Kidney tubule cell (primary cell): ENCODE data around the gene HEMK1.

Experiments used
- DNase-seq: peaks from one replicate; pipeline ENCODE4 v3.0.0-alpha.2; 2018; ENCODE audit warnings: low spot score

HEMK1 gene

DNA sequence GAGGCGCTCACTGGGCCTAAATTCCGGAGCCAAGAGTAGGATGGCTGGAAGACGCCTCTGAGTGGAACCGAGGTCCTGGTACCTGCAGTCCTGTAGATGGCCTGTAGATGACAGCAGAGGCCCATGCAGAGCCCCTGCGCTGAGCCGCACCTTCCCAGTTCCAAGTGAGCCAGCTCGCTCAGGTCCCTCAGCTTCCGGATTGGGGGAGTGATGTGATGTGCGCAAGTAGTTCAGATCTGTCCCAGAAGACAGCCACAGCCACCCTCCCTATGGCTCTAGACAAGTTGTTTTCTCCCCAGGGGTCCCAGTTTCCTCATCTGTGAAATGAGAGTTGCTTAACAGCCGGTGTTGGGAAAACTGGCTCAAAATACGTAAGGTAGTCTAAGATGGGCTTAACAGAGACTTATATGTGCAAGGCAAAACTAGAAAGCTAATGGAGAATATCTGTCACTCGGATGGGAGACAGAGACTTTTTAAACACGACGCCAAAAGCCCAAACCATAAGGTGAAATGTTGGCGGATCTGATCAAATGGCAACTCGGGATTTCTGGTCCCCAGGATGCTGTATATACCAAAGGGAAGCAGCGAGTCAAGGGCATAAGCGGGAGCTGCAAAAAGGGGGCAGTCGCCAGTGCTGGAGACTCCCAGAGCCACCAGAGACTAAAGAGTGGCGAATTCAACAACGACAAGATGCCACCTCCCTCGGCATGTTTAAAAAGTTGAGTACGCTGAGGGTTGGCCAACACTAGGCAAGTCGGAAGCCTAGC, 46.9 kb downstream of the HEMK1 start:
- peak; percentile 89 for DNase-seq

GRCh38 chr3:50616770-50617095, 47.4 kb downstream of the HEMK1 start:
- DNase-seq = peak; percentile 92

DNA sequence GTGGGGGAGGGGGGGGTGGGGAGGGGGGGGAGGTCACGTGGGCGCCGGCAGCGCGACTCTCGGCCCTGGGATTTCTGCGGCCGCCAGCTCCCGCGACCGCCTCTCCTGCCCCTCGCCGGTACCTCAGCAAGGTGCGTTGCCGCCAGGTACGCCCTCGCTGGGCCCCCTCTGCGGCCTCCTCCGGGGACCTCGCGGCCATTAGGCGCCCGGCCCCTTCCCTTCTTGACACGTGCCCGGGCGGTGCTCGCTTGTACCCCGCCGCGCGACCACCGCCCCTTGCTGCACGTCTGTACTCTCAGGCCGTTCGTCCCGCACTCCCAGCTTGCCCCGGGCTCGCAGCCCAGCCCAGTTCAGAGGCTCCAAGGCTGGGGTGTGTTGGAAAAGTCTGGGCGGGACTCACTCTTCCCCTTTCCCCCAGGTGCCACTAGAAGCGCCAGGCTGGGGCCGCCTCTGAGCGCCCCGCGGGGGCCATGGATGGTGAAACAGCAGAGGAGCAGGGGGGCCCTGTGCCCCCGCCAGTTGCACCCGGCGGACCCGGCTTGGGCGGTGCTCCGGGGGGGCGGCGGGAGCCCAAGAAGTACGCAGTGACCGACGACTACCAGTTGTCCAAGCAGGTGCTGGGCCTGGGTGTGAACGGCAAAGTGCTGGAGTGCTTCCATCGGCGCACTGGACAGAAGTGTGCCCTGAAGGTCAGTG, 47.9 kb downstream of the HEMK1 start, which contains the start of gene MAPKAPK3:
MAPKAPK3 (plus strand) TSS at position 56 of the 696 bp plus-strand sequence; CDS start at position 471, 415 bp downstream.
- peak; percentile 37 for DNase-seq

DNA sequence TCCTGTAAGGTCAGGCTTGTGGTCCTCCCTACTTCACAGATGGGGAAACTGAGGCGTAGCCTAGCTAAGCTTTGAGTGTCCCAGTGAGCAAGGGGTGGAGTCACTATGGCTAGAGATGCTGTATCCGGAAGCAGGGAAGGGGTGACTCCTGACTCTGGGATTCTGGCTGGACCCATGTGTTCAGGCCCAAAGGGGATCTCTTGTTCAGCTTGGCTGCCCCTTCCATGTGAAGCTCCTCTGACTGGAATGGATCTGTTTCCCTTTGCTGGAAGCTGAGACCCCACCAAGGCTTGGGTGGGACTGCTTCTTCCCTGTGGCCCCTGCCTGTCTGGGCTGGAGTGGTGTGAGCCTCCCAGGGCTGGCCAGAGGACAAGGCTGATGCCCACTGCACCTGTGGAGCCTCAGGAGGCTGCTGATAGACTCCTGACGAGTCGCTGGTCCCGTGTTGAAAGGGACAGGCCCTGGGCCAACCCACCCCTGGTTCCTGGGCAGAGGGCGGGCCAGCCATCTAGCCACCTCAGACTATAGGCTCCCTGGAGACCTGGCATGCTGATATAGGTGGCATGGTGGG, 48.7 kb downstream of the HEMK1 start:
- peak; percentile 31 for DNase-seq

DNA sequence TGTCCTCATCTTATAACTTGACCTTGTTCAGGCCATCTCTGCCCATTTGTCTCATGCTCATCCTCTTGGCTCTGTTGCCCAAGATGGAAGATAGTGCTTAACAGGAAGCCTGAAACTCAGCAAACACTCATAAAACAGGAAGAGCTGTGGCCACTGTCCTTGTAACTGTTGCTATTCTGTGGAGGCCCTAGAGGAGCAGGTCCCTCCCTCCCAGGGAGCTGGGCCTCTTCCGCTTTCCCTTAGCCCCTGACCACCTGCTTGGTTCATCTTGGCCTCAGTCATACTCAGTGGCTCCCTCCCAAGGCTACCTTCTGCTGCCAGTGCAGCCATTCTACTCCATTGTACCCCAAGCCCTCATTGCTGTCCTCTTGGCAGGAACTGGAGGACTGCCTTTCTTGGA, 51.1 kb downstream of the HEMK1 start:
- no peak for DNase-seq

DNA sequence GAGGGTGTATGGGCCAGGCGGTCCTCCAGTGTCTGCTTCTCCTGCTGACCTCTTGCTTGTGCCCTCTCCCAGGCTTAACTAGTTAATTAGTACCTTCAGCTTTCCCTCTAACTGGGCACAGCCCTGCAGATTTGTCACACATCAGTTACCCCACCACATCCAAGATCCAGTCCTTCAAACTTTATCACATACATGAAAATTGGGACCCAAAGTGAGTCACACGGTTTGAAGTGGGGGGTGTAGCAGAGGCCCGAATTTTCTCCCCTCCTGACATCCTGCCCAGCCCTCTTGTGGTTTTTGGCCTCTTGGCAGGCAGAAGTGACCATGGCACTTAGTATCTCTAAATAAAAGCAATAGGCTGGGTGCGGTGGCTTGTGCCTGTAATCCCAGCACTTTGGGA, 51.5 kb downstream of the HEMK1 start:
- peak; percentile 96 for DNase-seq

- no peak for DNase-seq
These were observed 53.6 kb downstream of the HEMK1 start for GRCh38 chr3:50622881-50623280.

DNA sequence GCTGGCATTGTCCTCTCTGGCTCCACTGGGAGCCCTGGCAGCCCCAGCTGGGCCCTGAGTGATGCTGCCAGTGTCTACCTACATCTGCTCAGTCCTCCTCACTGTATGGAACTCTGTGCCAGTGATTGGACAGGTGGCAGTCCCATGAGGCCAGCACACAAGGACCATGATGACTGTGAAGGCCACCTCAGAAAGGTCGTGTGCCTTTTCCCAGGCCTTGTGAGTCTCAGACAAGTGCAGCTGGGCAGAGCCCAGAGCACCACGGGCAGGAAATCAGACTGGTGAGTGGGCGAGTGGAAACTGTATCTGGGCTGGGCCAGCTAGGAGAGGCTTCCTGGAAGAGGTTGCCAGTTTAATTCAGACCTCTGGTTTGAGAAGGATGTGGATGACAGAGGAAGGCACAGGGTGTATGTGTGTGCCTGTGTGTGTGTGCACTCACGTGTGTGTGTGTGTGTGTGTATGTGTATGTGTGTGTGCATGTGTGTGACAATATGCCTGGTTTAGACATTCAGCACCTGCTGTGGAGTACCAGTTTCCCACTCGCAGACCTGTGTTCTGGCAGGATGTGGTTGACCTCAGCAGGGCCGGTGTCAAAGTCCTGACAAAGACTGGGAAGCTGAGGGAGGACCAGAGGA, 54.6 kb downstream of the HEMK1 start:
- DNase-seq = peak; percentile 61

GRCh38 chr3:50624634-50625033, 55.3 kb downstream of the HEMK1 start:
- peak; percentile 91 for DNase-seq

DNA sequence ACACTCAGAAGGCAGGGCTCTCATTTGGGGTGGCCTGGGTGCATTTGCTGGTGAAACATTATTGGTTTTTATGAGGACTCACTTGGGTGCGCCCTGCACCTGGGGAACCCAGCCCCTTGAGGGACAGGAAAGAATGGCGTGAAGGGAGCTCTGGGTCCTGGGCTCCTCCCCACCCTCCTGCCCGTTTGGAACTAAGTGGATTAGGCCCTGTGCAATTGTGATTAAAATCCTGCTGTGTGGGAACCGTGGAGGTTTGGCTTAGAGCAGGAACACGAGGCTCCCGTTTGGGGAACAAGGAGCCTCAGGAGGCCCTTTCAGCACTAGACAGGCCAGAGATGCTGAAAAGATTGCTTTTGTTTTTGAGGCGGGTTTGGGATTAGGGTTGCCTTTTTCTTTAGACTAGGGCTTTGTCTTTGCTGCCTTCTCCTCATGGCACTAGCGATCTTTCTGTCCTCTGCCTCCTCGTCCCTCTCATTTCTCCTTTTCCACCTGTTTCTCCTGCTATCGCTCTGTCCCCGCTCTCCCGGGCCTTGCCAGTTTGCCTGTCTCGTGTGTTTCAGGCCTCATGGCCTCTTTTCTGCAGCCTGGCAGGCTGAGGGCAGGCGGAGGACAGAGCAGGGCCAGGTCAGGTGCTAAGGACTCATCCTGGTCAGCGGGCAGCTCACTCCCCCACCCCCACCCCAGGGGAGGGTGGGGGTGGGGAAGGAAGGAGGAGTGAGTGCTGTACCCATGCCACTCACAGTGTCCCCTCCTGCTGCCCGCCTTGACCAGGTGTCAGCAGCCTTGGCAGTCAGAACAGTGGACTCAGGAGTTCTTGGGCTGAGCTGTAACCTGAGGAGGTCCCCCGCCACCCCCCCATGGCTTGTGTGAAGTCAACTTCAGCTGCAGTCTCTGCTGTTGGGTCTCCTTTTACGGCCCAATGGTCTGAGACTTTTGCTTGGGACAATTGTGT, 56.2 kb downstream of the HEMK1 start:
- no peak for DNase-seq

GRCh38 chr3:50626401-50626800, 57.1 kb downstream of the HEMK1 start:
- no peak for DNase-seq

DNA sequence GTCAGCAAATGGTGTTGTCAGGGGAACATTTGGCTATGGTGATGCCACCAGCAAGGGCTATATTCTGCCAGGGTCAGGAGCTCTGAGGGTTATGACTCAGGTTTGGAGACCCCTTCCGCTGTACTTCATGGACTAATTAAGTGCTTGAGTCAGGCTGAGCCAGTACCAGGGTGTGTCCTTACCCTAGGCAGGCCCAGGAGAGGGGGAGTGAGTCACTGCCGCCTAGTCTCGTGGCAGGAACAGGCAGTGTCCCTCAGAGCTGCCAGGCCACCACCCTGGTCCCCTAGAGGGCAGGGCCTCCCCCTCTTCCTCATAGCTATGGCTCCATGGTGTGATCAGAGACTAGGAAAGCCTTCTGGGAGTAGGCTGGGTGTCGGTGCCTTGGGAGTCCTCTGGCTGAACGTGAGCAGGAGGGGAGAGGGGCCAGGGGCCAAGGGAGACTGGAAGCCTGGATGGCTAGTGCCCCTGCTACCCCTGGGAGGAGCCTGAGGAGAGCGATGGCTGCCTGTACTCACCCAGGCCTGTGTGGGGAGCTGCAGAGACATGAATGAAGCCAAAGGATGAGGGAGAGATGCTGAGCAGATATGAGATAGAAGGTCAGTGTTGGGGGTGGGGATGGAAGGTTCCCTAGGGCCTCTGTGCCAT, 58.2 kb downstream of the HEMK1 start:
- peak; percentile 97 for DNase-seq

DNA sequence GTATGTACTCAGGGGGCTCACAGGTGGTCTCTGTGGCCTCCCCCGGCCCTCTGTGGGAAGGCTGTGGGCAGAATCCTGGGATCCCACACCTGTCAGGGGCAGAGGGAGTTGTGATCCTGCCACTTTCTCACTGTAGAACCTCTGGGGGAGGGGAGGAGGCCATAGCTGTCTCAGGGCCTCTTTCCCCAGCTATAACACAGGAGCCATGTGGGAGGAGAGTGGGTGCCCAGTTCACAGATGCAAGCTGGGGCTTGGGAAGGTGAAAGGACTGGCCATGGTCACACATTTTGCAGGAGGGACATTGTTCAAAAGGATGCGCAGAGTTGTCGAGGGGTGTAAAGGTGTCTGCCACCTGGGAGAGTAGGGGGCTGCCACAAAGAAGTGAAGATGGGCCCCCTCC, 59.3 kb downstream of the HEMK1 start:
- no peak for DNase-seq

DNA sequence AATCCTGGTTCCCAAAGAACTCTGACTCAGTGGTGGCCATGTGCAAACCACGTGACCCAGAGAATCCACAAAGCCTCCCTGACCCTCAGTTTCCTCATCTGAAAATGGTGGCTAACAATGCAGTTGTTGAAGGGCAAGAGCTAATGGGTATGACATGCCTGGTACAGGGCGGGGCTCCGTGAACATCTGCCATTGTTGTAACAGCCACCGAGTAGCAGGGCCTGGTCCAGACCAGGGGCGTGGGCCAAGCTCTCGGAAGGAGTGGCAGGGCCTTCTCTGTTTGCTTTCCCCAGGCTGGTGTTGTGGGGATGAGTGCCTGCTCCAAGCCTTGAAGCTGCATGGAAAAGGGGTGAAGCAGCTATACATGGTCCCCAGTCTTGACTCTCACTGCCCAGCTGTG, 61.1 kb downstream of the HEMK1 start:
- no peak for DNase-seq

DNA sequence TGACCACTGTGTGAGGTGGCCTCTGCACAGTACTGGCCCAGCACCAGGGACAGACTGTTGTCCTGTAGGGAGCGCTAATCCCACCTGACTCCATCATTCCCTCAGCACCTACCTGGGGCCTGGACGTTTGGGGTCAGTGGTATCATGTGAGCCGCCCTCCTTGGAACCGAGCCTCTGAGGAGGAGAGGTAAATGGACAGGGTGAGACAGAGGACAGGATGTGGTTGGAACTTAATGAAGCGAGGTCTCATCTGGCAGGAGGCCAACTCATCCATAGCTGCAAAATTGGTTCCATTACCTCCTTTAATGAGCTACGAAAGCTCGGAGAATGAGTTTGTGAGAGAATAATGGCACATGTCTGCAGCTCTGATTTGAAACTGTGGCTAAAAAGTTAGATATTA, 61.6 kb downstream of the HEMK1 start:
- peak; percentile 91 for DNase-seq

DNA sequence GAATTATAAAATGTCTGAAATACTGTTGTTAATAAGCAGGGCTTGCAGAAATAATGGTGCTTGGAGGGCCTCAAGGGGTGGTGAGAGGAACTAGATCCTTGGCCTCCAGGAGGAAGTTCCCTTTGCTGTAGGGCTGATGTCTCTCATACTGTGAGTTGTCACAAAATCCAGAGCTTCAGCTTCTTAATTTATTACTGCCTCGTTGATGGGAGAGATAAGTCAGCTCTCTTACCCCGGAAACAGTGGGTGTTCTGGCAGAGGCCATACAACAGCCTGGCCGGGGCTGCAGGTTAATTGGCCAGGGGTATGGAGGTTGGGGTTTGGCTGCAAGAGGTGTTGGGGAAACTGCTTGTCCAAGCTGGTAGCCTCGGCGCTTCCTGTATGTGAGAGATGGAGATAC, 63.1 kb downstream of the HEMK1 start:
- DNase-seq = no peak

DNA sequence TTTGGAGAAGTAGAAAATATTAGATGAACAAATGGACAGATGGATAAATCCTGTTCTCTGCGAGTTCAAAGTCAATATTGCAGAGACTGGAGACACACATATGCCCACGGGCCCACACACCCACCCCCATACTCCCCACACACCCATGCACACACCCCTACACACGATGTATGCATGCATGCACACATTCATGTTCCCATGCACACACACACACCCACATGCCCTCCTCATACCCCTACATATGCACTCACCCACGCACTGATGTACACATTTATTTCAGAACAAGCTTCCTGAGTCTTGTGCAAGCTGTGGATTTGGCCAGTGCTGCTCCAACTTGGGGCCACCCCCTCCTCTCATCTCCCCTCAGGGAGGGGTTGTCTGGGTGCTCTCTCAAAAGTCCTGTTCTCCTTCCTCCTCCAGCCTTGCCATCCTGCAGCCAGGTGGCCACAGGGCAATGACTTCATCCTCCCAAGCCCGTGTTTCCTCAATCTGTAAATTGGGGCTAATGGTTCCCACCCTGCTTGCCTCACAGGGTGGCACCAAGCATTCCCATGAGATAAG, 64.0 kb downstream of the HEMK1 start:
- no peak for DNase-seq

DNA sequence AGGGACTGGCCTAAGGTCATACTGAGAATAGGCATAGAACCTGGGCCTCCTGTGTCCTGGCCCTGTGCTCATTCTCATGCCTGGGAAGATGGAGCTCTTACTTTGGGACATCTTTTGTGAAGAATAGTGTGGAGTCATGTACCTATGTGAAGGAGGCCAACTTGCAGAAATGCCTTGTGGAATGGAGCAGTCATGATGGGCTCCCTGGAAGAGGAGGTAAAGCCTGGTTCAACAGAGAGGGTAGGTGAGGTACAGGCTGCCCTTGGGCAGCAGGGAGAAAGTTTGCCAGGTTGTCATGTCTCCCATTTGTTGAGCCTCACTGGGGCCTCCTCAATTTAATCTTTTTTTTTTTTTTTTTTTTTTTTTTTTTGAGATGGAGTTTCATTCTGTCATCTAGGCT, 65.7 kb downstream of the HEMK1 start:
- DNase-seq = no peak

DNA sequence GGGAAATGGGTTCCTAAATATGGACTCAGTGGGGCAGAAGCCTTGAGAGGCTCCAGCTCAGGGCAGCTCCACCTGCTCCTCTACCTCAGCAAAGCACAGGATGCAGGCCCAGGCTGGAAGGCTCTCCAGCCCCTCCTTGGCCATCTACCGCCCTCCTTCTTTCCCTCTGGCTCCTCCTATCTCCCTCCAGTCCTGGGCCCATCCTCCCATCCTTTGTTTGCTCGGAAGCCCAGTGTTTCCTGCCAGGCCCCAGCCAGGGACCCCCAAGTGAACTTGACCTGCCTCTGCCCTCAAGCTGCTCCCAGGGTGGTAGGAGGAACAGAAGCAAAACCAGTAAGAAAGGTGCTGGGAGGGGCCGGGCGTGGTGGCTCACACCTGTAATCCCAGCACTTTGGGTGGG, 67.7 kb downstream of the HEMK1 start:
- DNase-seq = no peak

DNA sequence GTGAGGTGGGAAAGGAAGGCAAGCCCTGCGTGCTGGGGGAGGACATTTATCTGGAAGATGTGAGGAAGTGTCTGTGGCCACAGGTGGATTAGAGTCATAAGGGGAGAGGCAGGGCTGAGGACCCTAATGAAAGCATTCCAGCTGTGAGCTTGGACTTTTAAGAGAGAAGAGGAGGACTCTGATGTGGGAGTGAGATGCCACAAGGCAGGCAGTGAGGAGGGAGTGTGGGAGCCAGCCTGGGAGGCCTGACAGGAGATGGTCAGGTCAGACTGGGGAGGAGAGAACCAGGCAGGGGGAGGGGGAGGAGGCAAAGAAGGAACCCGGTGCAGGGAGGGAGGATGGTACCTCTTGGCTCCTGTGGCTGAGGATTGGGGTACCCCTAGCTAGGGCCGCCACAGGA, 68.6 kb downstream of the HEMK1 start:
- no peak for DNase-seq

DNA sequence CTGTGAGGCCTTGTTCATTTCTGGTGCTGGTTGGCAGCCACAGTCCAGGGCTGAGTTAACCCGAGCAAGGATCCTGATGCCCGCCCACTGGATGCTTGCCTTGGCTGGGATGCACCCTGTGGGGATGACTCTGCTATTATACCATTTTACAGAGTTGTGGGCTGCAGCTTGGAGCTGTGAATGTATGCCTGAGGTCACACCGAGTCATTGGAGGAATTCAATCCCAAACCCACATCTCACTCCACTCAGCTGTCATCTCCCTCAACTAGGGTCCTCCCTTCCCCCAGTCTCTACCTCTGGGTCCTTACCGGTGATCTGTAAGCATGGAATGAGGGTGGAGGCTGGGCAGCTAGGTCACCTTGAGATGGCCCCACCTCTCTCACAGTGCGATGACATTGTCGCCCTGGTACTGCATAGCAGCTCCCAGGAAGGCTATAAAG, 69.8 kb downstream of the HEMK1 start:
- peak; percentile 92 for DNase-seq
